ENCODE measurements around the gene IL22RA1. TPM values are rescaled to one million over a fixed set of nuclear protein-coding genes. Genes with fewer than 3 reads are reported as not detected.

The IL22RA1 gene
- total and polyA plus RNA-seq, 8 donors: 62.5 to 164 (median 95.3) TPM

DNA sequence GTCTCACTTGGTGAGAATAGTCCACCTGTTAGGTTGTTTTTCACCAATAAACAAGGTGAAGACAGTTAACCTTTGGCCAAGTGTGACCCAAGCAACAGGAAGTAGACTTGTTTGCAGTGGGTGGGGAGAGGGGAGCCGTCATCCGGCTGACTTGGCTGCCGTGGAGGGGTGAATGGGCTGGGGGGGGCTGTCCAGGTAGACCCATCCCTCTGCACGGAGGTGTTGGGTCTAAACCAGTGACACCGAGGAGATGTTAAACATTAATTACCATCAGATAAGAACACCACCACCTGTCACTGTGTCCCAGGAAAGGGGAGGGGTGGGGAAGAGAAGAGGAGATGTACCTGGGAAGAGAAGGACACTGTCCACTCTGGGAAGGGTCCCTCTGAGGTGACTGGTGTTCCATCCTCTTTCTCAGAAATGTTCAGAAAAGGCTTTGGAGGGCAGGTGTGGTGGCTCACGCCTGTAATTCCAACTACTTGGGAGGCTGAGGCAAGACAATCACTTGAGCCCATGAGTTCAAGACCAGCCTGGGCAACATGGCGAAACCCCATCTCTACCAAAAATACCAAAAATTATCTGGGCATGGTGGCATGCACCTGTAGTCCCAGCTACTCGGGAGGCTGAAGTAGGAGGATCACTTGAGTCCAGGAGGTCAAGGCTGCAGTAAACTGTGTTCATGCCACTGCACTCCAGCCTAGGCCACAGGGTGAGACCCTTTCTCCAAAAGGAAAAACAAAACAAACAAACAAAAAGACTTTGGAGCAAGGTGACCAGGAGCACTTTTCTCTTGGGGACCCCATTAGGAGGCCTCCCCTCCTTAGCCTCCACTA, 24.3 kb downstream of the IL22RA1 start:
- peaks cover 46 to 57% (median 55%) of the 10 kb centered on the region in 3 donors for H3K4me1 ChIP-seq
- intact Hi-C loops (cut with DNase I): no loop called here
- FAIRE-seq: no peak

DNA sequence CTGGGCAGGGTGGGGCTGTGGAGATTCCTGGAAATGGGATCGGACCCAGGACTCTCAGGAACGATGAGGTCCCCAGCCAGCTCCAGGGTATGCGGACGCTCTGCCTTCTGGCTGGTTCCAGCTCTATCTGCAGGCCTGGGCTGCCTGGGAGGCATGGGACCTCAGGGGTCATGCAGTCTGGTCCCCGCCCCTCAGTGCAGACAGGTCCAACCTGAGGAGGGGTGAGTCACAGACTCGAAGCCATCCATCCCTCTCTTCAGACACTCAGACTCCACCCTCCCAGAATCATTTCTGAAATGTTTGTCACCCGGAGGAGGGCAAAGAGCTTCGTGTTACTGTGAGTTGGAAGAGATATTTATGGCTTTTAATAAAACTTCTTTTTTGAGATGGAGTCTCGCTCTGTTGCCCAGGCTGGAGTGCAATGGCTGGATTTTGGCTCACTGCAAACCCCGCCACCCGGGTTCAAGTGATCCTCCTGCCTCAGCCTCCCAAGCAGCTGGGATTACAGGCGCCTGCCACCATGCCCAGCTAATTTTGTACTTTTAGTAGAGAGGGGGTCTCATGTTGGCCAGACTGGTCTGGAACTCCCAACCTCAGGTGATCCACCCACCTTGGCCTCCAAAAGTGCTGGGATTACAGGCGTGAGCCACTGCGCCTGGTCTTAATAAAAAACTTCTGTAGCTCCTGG, 25.1 kb downstream of the IL22RA1 start:
- FAIRE-seq (no peak), DNase-seq (peak; percentile 44 to 80 (median 64)), ATAC-seq (peak; percentile 0 to 7 (median 5))
- WGBS, 2 donors: 48 to 55% methylated on average over 14 of the region's 14 CpGs
- intact Hi-C loops (cut with DNase I): no loop called here
- Histone ChIP-seq H3K4me1 (peaks cover 46 to 57% (median 55%) of the 10 kb centered on the region in 3 donors), H3K4me3 (no peak overlapping the region), H3K27me3 (no peaks in the 10 kb centered on the region), H3K27ac (peak overlapping the region; percentile 83 to 91 (median 85)), H3K36me3 (peaks cover 0 to under 1% (median 0%) of the 10 kb centered on the region in 3 donors), H3K9me3 (no peaks in the 10 kb centered on the region)
- TF ChIP-seq, protein P1, sequence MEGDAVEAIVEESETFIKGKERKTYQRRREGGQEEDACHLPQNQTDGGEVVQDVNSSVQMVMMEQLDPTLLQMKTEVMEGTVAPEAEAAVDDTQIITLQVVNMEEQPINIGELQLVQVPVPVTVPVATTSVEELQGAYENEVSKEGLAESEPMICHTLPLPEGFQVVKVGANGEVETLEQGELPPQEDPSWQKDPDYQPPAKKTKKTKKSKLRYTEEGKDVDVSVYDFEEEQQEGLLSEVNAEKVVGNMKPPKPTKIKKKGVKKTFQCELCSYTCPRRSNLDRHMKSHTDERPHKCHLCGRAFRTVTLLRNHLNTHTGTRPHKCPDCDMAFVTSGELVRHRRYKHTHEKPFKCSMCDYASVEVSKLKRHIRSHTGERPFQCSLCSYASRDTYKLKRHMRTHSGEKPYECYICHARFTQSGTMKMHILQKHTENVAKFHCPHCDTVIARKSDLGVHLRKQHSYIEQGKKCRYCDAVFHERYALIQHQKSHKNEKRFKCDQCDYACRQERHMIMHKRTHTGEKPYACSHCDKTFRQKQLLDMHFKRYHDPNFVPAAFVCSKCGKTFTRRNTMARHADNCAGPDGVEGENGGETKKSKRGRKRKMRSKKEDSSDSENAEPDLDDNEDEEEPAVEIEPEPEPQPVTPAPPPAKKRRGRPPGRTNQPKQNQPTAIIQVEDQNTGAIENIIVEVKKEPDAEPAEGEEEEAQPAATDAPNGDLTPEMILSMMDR (IDR thresholded peaks at IDR 0.05): no peak

More for the DNA sequence above, 24.3 kb downstream of the IL22RA1 start:
- TF ChIP-seq, protein P1 (IDR thresholded peaks at IDR 0.05): no peak
- Histone ChIP-seq H3K36me3 (peaks cover 0 to 8% (median 0%) of the 10 kb centered on the region in 3 donors), H3K4me3 (no peak overlapping the region), H3K27ac (peak overlapping the region; percentile 83 to 91 (median 85)), H3K27me3 (no peaks in the 10 kb centered on the region), H3K9me3 (no peaks in the 10 kb centered on the region)
- 27 to 33% methylated on average over 8 of the region's 8 CpGs for WGBS, 2 donors
- ATAC-seq (peak; percentile 54 to 66 (median 60)), DNase-seq (peak; percentile 67 to 96 (median 89))

DNA sequence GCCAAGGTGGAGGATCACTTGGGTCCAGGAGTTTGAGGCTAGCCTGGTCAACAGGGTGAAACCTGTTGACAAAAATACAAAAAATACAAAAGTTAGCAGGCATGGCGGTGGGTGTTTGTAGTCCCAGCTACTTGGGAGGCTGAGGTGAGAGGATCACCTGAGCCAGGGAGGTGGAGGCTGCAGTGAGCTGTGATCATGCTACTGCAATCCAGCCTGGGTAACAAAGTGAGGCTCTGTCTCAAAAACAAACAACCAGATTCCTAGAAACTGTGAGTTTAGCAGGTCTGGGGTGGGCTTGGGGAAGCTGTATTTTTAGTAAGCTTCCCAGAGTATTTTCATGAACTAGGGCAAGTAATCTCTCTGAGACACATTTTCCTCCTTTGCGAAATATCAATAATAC, 25.8 kb downstream of the IL22RA1 start:
- Histone ChIP-seq H3K9me3 (no peaks in the 10 kb centered on the region), H3K4me1 (peaks cover 46 to 56% (median 51%) of the 10 kb centered on the region in 3 donors), H3K36me3 (no peaks in the 10 kb centered on the region), H3K27me3 (no peaks in the 10 kb centered on the region), H3K4me3 (no peak overlapping the region), H3K27ac (peak overlapping the region in 3 of 4 donors; percentile 83 to 91 (median 86))
- no peak for ATAC-seq
- no peak for DNase-seq
- FAIRE-seq: no peak
- WGBS, 2 donors: 91 to 94% methylated on average over 2 of the region's 2 CpGs
- TF ChIP-seq, protein P1 (IDR thresholded peaks at IDR 0.05): no peak
- intact Hi-C loops (cut with DNase I): no loop called here

DNA sequence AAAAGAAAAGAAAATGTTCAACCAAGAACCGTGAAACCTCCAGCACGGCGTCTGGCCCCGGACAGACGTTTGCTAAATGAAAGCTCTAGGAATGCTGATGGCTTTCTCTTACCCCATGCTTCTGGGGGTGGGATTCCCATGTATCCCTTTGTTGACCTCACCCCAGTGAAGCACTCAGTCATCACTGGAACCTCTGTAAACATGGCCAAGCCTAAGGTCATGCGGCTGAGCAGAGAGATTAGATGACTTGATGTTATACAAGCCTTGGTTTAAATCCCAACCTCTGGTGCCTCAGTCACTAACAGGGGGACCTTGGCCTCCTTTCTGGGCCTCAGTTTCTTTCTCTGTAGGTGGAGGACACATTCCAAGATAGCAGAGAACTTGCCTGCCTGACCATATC, 28.2 kb downstream of the IL22RA1 start:
- intact Hi-C loops (cut with DNase I): loop anchor here in 2 of 3 donors (5.0 kb wide), 1 partner anchor 42 kb away; no protein-coding TSS in a partner anchor
- TF ChIP-seq, protein P1 (IDR thresholded peaks at IDR 0.05): no peak
- Histone ChIP-seq H3K4me3 (no peak overlapping the region), H3K36me3 (no peaks in the 10 kb centered on the region), H3K4me1 (peaks cover 22 to 32% (median 28%) of the 10 kb centered on the region in 3 donors), H3K9me3 (no peaks in the 10 kb centered on the region), H3K27me3 (no peaks in the 10 kb centered on the region), H3K27ac (no peak overlapping the region)
- 78 to 82% methylated on average over 6 of the region's 6 CpGs for WGBS, 2 donors
- DNase-seq: peak in 1 of 6 donors; percentile 43
- ATAC-seq: no peak
- FAIRE-seq: no peak
